Bronchial epithelial cell (primary cell): ENCODE measurements around the gene RHOT2. TPM values are rescaled to one million over a fixed set of nuclear protein-coding genes. Genes with fewer than 3 reads are reported as not detected.

Source experiments
- DNase-seq: peaks from one replicate; pipeline ENCODE4 v3.0.0-alpha.2; 2010; ENCODE audit warnings: low read depth
- FAIRE-seq: peaks from 2 replicates; lab custom pipeline; 2011; peaks lifted over from hg19 to GRCh38; lab: Jason Lieb, UNC
- H3K27me3 ChIP-seq: 2 replicates; pipeline ENCODE4 v1.5.1; 2011; ENCODE audit warnings: low read length; ENCODE audit not compliant: control insufficient read depth, insufficient read depth
- H3K36me3 ChIP-seq: 2 replicates; pipeline ENCODE4 v1.5.1; 2011; ENCODE audit warnings: low read length; ENCODE audit not compliant: control insufficient read depth, insufficient read depth
- H3K4me3 ChIP-seq: 2 replicates; pipeline ENCODE4 v1.5.1; 2011; ENCODE audit warnings: mild to moderate bottlenecking, low read depth, low read length, control low read depth
- CTCF ChIP-seq: IDR thresholded peaks from 2 replicates; pipeline ENCODE4 v1.5.1; 2011; ENCODE audit warnings: mild to moderate bottlenecking, moderate library complexity, low read length, control low read depth, inconsistent platforms; ENCODE audit not compliant: insufficient read depth, severe bottlenecking
- total RNA-seq: library from RNA; depleted of rRNA; stranded (reverse); fragments of >200 nt; gene quantifications from 2 replicates; pipeline ENCODE4 v1.2.1, GENCODE V29; 2014

Gene RHOT2
- total RNA-seq, 1 donor from 2014 or later: 44.5 TPM

DNA sequence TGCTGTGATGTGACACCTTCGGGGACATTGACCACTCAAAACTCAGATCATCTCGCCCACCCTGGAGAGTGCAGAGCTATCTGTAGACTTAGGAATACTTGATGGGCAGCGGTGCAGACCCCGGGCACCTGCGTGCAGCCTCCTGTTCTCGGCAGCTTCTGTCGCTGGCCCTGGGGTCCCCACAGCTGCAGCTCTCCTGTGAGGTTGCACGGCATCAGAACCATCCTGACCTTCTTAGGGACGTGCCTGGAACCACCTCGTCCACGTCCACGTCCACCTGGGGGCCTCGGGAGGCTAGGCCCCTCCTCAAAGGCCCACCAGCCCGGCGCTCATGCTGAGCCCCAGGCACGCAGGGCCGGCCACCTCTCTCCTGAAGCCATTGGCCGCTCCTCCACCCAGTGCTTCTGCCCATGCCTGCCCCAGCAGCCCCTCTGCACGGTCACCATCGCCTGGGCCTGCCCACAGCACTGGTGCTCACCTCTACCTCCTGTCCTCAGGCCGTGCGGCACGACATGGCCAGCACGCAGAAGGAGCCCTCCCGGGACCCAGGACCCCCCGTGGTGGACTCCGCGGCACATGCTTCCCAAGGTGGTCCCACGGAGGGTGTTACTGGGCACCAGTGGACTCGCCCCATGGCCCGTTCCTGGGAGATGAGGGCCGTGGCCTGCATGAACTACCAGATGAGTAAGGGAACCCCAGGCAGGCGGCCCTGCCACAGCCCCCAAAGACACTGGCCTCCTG is 39.4 kb upstream of the RHOT2 start:
- Histone ChIP-seq H3K27me3 (no peaks in the 10 kb centered on the region), H3K36me3 (peaks cover 3% of the 10 kb centered on the region), H3K4me3 (no peak overlapping the region)
- FAIRE-seq: no peak
- no peak for DNase-seq
- no peak for TF ChIP-seq CTCF

GRCh38 chr16:629185-629832 is 38.6 kb upstream of the RHOT2 start:
- H3K36me3 ChIP-seq: peaks cover 6% of the 10 kb centered on the region

DNA sequence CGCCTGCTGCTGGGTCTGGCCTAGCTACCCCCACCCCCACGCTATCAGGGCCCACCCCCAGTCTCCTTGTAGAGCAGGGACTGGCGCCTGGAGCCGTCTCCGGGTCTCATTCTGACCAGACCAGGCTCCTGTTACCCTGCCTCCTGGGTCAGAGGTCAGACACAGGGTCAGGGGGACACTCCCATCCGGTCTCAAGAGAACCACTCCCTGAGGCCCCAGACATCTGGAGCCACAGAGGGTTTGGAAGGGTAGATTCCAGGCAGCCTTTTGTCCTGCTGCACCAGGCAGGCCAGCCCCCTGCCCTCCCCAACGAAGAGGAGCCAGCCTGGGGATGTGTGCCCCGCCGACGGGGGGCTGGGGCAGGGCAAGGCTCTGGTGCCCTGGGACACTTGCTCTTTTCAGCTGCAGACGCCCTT is 38.1 kb upstream of the RHOT2 start:
- Histone ChIP-seq H3K27me3 (no peaks in the 10 kb centered on the region), H3K4me3 (no peak overlapping the region), H3K36me3 (peaks cover 6% of the 10 kb centered on the region)
- FAIRE-seq (no peak), DNase-seq (no peak)
- TF ChIP-seq CTCF: no peak

More at GRCh38 chr16:629185-629832, 38.6 kb upstream of the RHOT2 start:
- FAIRE-seq (no peak), DNase-seq (no peak)
- TF ChIP-seq CTCF: no peak
- H3K4me3 ChIP-seq: no peak overlapping the region
- H3K27me3 ChIP-seq: no peaks in the 10 kb centered on the region

GRCh38 chr16:630249-630814 is 37.6 kb upstream of the RHOT2 start:
- Histone ChIP-seq H3K27me3 (no peaks in the 10 kb centered on the region), H3K4me3 (no peak overlapping the region), H3K36me3 (peaks cover 6% of the 10 kb centered on the region)
- DNase-seq (no peak), FAIRE-seq (no peak)
- no peak for TF ChIP-seq CTCF

DNA sequence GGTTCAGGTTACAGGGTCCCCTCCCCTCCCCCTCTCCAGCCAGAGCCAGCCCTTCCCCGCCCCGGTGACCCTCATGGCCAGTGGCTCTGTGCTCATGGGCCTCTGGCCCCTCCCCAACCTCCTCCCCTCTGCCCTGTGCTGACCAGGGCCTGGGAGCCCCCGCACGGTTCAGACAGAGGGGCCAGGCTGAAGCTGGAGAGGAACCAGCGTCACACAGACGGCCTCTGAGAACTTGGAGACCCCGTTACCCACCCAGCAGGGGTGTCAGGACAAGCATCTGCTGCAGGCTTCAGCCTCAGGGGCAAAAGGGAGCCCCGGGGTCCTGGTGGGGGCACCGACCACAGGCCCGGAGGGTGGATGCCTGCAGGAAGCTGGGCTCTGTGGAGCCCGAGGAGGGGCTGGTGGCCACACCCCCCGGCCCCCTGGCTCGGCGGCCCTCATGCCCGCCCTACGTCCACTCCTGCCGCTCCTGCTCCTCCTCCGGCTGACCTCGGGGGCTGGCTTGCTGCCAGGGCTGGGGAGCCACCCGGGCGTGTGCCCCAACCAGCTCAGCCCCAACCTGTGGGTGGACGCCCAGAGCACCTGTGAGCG is 37.0 kb upstream of the RHOT2 start, which contains the start of gene WFIKKN1:
Gene WFIKKN1, plus strand, starts transcription at position 171 of the 591 bp plus-strand sequence. Its CDS starts 269 bp downstream, at position 440.
- TF ChIP-seq CTCF: no peak
- FAIRE-seq (no peak), DNase-seq (no peak)
- Histone ChIP-seq H3K27me3 (no peaks in the 10 kb centered on the region), H3K4me3 (no peak within 1 kb of the TSS), H3K36me3 (peaks cover 5% of the 10 kb centered on the region)
